Memory B cell (primary cell): Measurements from ENCODE around the gene FIG4.

Experiments
- ATAC-seq: fragments of 150-1000 bp; cut with Tn5 transposase; 2 replicates; pipeline ENCODE4 v1.10.0; 2021; ENCODE audit warnings: low read depth, mild to moderate bottlenecking, moderate library complexity
- DNase-seq, 2 donors: peaks; one replicate each; pipeline ENCODE4 v3.0.0; 2022; ENCODE audit warnings: low spot score in 2 of 2
- H3K27ac Mint-ChIP-seq: one replicate; pipeline ENCODE4 v1.8.0; 2022; ENCODE audit warnings: mild to moderate bottlenecking, moderate library complexity, mixed read lengths
- H3K27me3 Mint-ChIP-seq: one replicate; pipeline ENCODE4 v1.8.0; 2022; ENCODE audit warnings: mixed read lengths
- H3K36me3 Mint-ChIP-seq: one replicate; pipeline ENCODE4 v1.8.0; 2022; ENCODE audit warnings: mild to moderate bottlenecking, mixed read lengths
- H3K4me1 Mint-ChIP-seq: one replicate; pipeline ENCODE4 v1.8.0; 2022; ENCODE audit warnings: mixed read lengths
- H3K4me3 Mint-ChIP-seq: one replicate; pipeline ENCODE4 v1.8.0; 2022; ENCODE audit warnings: mild to moderate bottlenecking, moderate library complexity, mixed read lengths
- H3K9me3 Mint-ChIP-seq: one replicate; pipeline ENCODE4 v1.8.0; 2022; ENCODE audit warnings: mixed read lengths

Gene FIG4

DNA sequence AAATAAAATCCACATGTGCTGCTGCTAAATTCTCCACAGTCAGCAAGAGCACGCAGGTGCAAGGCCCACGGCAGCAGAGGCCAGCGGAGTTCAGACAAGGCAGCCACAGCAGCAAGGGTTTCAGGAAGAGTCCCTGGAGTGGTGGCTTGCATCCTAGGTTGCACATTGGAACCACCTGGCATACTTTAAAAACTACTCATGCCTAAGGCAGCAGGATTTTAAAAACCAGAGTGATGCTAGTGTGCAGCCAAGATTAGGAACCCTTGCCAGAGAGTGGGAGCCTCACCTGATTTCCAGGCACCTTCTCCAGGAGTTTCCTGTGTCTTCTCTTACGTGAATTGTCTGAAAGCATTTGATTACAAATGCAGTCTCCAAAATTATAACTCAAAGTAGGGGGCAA lies 183.0 kb downstream of the FIG4 start:
- H3K27me3 Mint-ChIP-seq, result peaks cover 1% of the 10 kb centered on the region
- H3K36me3 Mint-ChIP-seq, result no peaks in the 10 kb centered on the region
- H3K4me3 Mint-ChIP-seq, result no peak overlapping the region
- peaks cover 3% of the 10 kb centered on the region for H3K4me1 Mint-ChIP-seq
- ATAC-seq (no peak), DNase-seq (no peak)
- no peaks in the 10 kb centered on the region for H3K9me3 Mint-ChIP-seq
- H3K27ac Mint-ChIP-seq, result no peak overlapping the region

DNA sequence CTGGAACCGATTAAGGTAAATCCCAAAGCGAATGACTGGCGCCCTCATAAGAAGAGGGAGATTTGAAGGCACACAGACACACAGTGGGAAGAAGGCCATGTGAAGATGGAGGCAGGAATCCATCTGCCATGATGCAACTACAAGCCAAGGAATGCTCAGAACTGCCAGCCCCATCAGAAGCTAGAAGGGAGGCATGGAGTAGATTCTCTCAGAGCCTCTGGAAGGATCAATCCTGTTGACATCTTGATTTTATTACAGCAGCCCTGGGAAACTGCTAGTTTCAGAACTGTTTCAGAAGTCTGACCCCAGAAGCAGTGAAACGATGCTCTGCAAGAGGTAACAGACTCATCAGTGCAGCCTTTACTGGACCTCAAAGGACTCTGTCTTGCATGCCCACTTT lies 183.5 kb downstream of the FIG4 start:
- Mint-ChIP-seq H3K9me3 (no peaks in the 10 kb centered on the region), H3K4me3 (no peak overlapping the region), H3K27me3 (peaks cover 4% of the 10 kb centered on the region), H3K36me3 (no peaks in the 10 kb centered on the region), H3K27ac (no peak overlapping the region), H3K4me1 (peaks cover 3% of the 10 kb centered on the region)
- no peak for ATAC-seq
- DNase-seq, result no peak
